Measurements from ENCODE around the gene STPG1.

Gene STPG1

GRCh38 chr1:24340770-24341169 is 72.8 kb downstream of the STPG1 start:
- DNase-seq: no peak

- no peak for DNase-seq
Measured at GRCh38 chr1:24339996-24340395, 73.6 kb downstream of the STPG1 start.

GRCh38 chr1:24338447-24338846 is 75.1 kb downstream of the STPG1 start:
- DNase-seq: no peak

- DNase-seq: no peak
Measured at GRCh38 chr1:24337455-24337854, 76.1 kb downstream of the STPG1 start.

GRCh38 chr1:24336075-24336474 is 77.5 kb downstream of the STPG1 start:
- no peak for DNase-seq

- no peak for DNase-seq
Measured at GRCh38 chr1:24331961-24332673, 81.5 kb downstream of the STPG1 start.

- no peak for DNase-seq
Measured at GRCh38 chr1:24329797-24330543, 83.6 kb downstream of the STPG1 start.

- no peak for DNase-seq
Measured at GRCh38 chr1:24329331-24329730, 84.3 kb downstream of the STPG1 start.

GRCh38 chr1:24327891-24328290 is 85.7 kb downstream of the STPG1 start:
- no peak for DNase-seq

GRCh38 chr1:24327486-24327885 is 86.1 kb downstream of the STPG1 start:
- no peak for DNase-seq

- DNase-seq: no peak
Measured at GRCh38 chr1:24325587-24326449, 87.8 kb downstream of the STPG1 start.

GRCh38 chr1:24324903-24325302 is 88.7 kb downstream of the STPG1 start:
- DNase-seq: no peak

GRCh38 chr1:24323281-24323680 is 90.3 kb downstream of the STPG1 start:
- DNase-seq: no peak

- no peak for DNase-seq
Measured at GRCh38 chr1:24322470-24323177, 91.0 kb downstream of the STPG1 start.

- no peak for DNase-seq
Measured at GRCh38 chr1:24321697-24322469, 91.7 kb downstream of the STPG1 start.

- no peak for DNase-seq
Measured at GRCh38 chr1:24321126-24321525, 92.5 kb downstream of the STPG1 start.

- DNase-seq: no peak
Measured at GRCh38 chr1:24319962-24320361, 93.6 kb downstream of the STPG1 start.

- DNase-seq: no peak
Measured at GRCh38 chr1:24319312-24319863, 94.2 kb downstream of the STPG1 start, which contains the start of gene GRHL3. GRHL3 (plus strand) TSS chr1:24319357; CDS start chr1:24319552, 195 bp downstream.

- DNase-seq: no peak
Measured at GRCh38 chr1:24318615-24319311, 94.8 kb downstream of the STPG1 start.

GRCh38 chr1:24317956-24318614 is 95.5 kb downstream of the STPG1 start:
- peak in 1 of 2 donors; percentile 32 for DNase-seq
